ENCODE results near the gene EIF3I. TPM values are rescaled to one million over a fixed set of nuclear protein-coding genes. Genes with fewer than 3 reads are reported as not detected.

The EIF3I gene
- total RNA-seq, 4 donors from 2014 or later: 43.8 to 122 (median 114) TPM

DNA sequence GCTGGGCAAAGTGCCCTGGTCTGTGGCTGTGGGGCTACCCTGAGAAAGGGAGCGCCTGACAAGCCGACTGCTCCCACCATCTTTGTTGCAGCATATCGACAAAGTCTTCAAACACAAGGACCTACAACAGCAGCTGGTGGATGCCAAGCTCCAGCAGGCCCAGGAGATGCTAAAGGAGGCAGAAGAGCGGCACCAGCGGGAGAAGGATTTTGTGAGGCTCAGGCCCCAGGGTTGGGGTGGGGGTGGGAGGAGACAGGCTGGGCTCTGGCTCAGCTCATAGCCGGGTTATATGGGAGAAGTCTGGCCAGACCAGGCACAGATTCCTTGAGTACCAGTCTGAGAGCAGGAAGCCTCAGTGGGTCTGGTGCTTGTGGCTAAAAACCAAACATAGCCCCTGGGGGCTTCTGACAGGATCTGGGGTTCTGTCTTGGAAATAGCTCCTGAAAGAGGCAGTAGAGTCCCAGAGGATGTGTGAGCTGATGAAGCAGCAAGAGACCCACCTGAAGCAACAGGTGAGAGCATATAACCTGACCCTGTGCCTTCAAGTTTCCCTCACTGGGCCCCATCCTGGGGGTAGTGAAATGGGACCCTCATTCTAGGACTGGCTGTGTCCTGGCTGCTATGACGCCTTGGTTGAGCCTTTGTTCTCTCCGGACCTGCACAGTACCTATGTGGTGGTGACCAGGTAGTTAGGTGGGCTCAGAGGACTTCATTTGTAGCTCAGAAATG lies 29.8 kb upstream of the EIF3I start:
- Histone ChIP-seq H3K36me3 (peaks cover 0 to 88% (median 51%) of the 10 kb centered on the region in 4 donors), H3K4me1 (no peaks in the 10 kb centered on the region), H3K4me3 (no peak overlapping the region), H3K27me3 (no peaks in the 10 kb centered on the region), H3K27ac (no peak overlapping the region), H3K9me3 (no peaks in the 10 kb centered on the region)
- in situ Hi-C loops (cut with MboI; ENCODE audit: low pct_ligation_motif_present in 1 of 4, low pct_unique_long_range_greater_than_20kb in 1 of 4, low sequenced_read_pairs in 3 of 4) (no loop called here), intact Hi-C loops (cut with DNase I; ENCODE audit: low total_unique reads) (no loop called here)
- WGBS, 2 donors (ENCODE audit: low coverage in 1 of 2): 82% methylated on average over 8 of the region's 8 CpGs; no CpG with 5 or more reads in 1 of the 2 donors
- TF ChIP-seq POLR2AphosphoS5 (IDR thresholded peaks at IDR 0.05) (no peak), POLR2A (IDR thresholded peaks at IDR 0.05) (no peak), EP300 (IDR thresholded peaks at IDR 0.05; ENCODE audit: low read depth) (no peak)
- TF ChIP-seq, protein P1, sequence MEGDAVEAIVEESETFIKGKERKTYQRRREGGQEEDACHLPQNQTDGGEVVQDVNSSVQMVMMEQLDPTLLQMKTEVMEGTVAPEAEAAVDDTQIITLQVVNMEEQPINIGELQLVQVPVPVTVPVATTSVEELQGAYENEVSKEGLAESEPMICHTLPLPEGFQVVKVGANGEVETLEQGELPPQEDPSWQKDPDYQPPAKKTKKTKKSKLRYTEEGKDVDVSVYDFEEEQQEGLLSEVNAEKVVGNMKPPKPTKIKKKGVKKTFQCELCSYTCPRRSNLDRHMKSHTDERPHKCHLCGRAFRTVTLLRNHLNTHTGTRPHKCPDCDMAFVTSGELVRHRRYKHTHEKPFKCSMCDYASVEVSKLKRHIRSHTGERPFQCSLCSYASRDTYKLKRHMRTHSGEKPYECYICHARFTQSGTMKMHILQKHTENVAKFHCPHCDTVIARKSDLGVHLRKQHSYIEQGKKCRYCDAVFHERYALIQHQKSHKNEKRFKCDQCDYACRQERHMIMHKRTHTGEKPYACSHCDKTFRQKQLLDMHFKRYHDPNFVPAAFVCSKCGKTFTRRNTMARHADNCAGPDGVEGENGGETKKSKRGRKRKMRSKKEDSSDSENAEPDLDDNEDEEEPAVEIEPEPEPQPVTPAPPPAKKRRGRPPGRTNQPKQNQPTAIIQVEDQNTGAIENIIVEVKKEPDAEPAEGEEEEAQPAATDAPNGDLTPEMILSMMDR (IDR thresholded peaks at IDR 0.05): no peak
- DNase-seq: no peak

DNA sequence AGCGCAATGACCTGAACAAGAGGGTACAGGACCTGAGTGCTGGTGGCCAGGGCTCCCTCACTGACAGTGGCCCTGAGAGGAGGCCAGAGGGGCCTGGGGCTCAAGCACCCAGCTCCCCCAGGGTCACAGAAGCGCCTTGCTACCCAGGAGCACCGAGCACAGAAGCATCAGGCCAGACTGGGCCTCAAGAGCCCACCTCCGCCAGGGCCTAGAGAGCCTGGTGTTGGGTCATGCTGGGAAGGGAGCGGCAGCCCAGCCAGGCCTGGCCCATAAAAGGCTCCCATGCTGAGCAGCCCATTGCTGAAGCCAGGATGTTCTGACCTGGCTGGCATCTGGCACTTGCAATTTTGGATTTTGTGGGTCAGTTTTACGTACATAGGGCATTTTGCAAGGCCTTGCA lies 27.2 kb upstream of the EIF3I start:
- TF ChIP-seq POLR2A (IDR thresholded peaks at IDR 0.05) (no peak), POLR2AphosphoS5 (IDR thresholded peaks at IDR 0.05) (no peak), EP300 (IDR thresholded peaks at IDR 0.05; ENCODE audit: low read depth) (no peak)
- TF ChIP-seq, protein P1 (IDR thresholded peaks at IDR 0.05): no peak

DNA sequence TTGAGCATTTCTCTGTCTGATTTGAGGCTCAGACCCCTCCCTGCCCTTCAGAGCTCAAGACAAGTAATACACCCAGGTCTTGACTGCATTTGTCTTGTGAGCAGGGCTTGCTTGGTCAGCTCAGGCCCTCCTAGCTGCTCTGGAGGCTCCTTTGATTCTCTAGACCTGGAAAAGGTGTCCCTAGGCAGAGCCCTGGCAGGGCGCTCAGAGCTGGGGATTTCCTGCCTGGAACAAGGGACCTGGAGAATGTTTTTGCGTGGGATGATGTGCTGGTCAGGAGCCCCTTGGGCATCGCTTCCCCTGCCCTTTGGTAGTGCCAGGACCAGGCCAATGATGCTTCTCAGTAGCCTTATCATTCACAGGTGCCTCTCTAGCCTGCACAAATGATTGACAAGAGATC lies 26.7 kb upstream of the EIF3I start:
- Histone ChIP-seq H3K27me3 (no peaks in the 10 kb centered on the region), H3K27ac (no peak overlapping the region), H3K9me3 (no peaks in the 10 kb centered on the region), H3K4me3 (no peak overlapping the region), H3K4me1 (peaks cover 0 to 12% (median 10%) of the 10 kb centered on the region in 4 donors), H3K36me3 (peaks cover 0 to 60% (median 29%) of the 10 kb centered on the region in 4 donors)
- intact Hi-C loops (cut with DNase I; ENCODE audit: low total_unique reads): no loop called here
- TF ChIP-seq POLR2A (IDR thresholded peaks at IDR 0.05): no peak
- no peak for TF ChIP-seq EP300 (IDR thresholded peaks at IDR 0.05; ENCODE audit: low read depth)
- TF ChIP-seq POLR2AphosphoS5 (IDR thresholded peaks at IDR 0.05): no peak
- TF ChIP-seq, protein P1 (IDR thresholded peaks at IDR 0.05): no peak
- no peak for DNase-seq
- in situ Hi-C loops (cut with MboI; ENCODE audit: low pct_ligation_motif_present in 1 of 4, low pct_unique_long_range_greater_than_20kb in 1 of 4, low sequenced_read_pairs in 3 of 4): no loop called here
- 89% methylated on average over 3 of the region's 3 CpGs; no CpG with 5 or more reads in 1 of the 2 donors for WGBS, 2 donors (ENCODE audit: low coverage in 1 of 2)

More for the DNA sequence above, 27.2 kb upstream of the EIF3I start:
- H3K9me3 ChIP-seq: no peaks in the 10 kb centered on the region
- H3K27me3 ChIP-seq: no peaks in the 10 kb centered on the region
- in situ Hi-C loops (cut with MboI; ENCODE audit: low pct_ligation_motif_present in 1 of 4, low pct_unique_long_range_greater_than_20kb in 1 of 4, low sequenced_read_pairs in 3 of 4): no loop called here
- no peak overlapping the region for H3K27ac ChIP-seq
- 88 to 100% methylated on average over 1 to 6 of the region's 6 CpGs for WGBS, 2 donors (ENCODE audit: low coverage in 1 of 2)
- H3K4me1 ChIP-seq: peaks cover 0 to 10% (median 7%) of the 10 kb centered on the region in 4 donors
- no peak overlapping the region for H3K4me3 ChIP-seq
- intact Hi-C loops (cut with DNase I; ENCODE audit: low total_unique reads): no loop called here
- DNase-seq: no peak
- peaks cover 0 to 63% (median 34%) of the 10 kb centered on the region in 4 donors for H3K36me3 ChIP-seq

DNA sequence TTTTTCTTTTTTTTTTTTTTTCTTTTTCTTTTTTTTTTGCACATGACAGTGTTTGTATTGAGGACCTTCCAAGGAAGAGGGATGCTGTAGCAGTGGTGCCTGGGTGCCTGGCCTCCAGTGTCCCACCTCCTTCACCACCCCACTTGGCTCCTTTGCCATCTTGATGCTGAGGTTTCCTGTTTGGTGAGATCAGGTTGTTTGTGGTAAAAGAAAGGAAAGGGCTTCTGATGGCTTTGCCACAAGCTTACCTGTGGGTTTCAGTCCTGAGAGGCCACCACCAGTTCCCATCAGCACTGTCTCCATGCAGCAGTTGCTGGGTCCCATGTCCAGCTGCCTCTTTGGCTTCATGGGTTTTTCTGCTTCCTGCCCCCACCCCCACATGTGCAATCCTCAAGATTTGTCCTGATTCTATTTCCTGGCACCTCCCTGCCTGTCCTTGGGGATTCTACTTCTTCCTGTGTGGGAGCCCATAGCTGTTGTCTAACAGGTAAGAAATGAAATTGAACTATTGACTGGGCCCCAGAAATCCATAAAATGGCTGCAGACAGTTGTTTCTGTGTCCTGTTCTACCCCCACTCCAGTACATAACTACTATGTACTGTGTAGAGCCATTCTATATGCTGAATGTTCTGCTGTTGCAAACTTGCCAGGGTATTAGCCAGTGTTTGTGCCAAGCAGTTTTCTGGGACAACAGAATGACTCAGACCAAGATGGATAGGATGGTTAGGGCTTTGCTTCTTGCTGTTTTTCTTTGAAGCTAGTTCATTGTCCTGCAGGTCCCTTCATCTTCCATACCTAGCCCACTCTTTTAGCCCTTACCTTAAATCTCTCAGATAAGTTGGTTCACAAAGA lies 26.0 kb upstream of the EIF3I start:
- in situ Hi-C loops (cut with MboI; ENCODE audit: low pct_ligation_motif_present in 1 of 4, low pct_unique_long_range_greater_than_20kb in 1 of 4, low sequenced_read_pairs in 3 of 4) (no loop called here), intact Hi-C loops (cut with DNase I; ENCODE audit: low total_unique reads) (no loop called here)
- H3K36me3 ChIP-seq: peaks cover 0 to 58% (median 26%) of the 10 kb centered on the region in 4 donors
- H3K27me3 ChIP-seq: no peaks in the 10 kb centered on the region
- no peak for DNase-seq
- no peaks in the 10 kb centered on the region for H3K9me3 ChIP-seq
- TF ChIP-seq POLR2AphosphoS5 (IDR thresholded peaks at IDR 0.05) (no peak), EP300 (IDR thresholded peaks at IDR 0.05; ENCODE audit: low read depth) (no peak), POLR2A (IDR thresholded peaks at IDR 0.05) (no peak)
- TF ChIP-seq, protein P1 (IDR thresholded peaks at IDR 0.05): no peak
- peaks cover under 1 to 18% (median 15%) of the 10 kb centered on the region in 4 donors for H3K4me1 ChIP-seq
- H3K27ac ChIP-seq: no peak overlapping the region
- H3K4me3 ChIP-seq: no peak overlapping the region
